SK-MEL-5 (cell line): Measurements from ENCODE around the gene PSD4. TPM values are rescaled to one million over a fixed set of nuclear protein-coding genes. Genes with fewer than 3 reads are reported as not detected.
A peak's percentile ranks its signal among the peaks of the same experiment; 100 is the strongest.
"Not testable (repeated sequence)": the region's sequence is repeated elsewhere in the genome, so short reads cannot be mapped to it uniquely, and the experiment has no call there.

Experiments used
- DNase-seq: peaks from one replicate; pipeline ENCODE4 v3.0.0-alpha.2; 2016; ENCODE audit warnings: low read depth, low spot score
- in situ Hi-C: cut with HindIII; loops from 2 replicates; pipeline ENCODE4 v1.10.0; 2016; ENCODE audit warnings: low sequenced_read_pairs, high pct_unique_total_duplicates, low pct_unique_long_range_greater_than_20kb
- total RNA-seq: library from RNA; depleted of rRNA; stranded (reverse); fragments of >200 nt; shearing (Covaris generic); gene quantifications from 2 replicates; pipeline ENCODE4 v1.2.3, GENCODE V29; 2014

PSD4 gene
- total RNA-seq, 1 experiment from 2014 or later = 0.63 TPM

GRCh38 chr2:113224647-113225236 is 51.0 kb downstream of the PSD4 start:
- in situ Hi-C loops = no loop called here
- DNase-seq = no peak

- in situ Hi-C loops = no loop called here
Observed at GRCh38 chr2:113225263-113226259, 51.8 kb downstream of the PSD4 start.

GRCh38 chr2:113226462-113226861 is 52.7 kb downstream of the PSD4 start:
- in situ Hi-C loops = no loop called here
- DNase-seq = no peak

More at GRCh38 chr2:113225263-113226259, 51.8 kb downstream of the PSD4 start:
- no peak for DNase-seq

GRCh38 chr2:113227290-113227689 is 53.5 kb downstream of the PSD4 start:
- DNase-seq = no peak
- in situ Hi-C loops = no loop called here

- DNase-seq = no peak
- in situ Hi-C loops = no loop called here
Observed at GRCh38 chr2:113227698-113228097, 53.9 kb downstream of the PSD4 start.

DNA sequence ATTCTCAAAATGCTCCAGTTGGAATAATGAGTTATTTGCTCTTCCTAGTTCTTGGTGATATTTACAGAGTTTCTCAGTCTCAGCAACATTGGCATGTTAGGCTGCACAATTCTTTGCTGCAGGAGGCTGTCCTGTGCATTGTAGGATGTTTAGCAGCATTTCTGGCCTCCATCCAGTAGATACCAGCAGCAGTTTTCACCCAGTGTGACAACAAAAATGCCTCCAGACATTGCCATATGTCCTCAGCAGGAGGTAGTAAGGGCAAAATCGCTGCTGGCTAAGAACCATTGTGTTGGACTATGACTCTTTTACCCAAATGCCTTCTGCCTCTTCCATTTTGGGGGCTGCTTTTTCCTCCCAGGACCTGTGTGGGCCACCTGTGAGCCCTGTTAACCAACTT is 54.6 kb downstream of the PSD4 start:
- no peak for DNase-seq
- in situ Hi-C loops = no loop called here

- in situ Hi-C loops = no loop called here
Observed at GRCh38 chr2:113228991-113229716, 55.4 kb downstream of the PSD4 start.

DNA sequence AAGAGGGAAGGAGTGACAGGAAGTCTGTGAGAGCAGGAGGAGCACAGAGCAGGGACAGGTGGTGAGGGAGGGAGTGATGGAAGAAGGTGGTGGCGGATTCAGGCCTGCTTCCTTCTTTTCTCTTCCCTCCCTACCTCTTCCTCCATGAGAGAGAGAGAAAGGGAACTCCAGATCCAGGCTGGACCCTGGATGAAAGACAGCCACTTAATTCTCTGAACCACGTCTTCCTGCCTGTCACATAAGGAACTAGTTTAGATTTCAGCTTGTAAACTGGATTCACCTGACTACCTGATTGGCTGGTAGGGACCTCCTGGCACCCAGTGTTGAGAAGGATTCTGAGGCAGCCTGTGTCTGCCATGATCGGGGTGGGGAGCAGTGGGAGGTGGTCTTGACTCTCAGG is 56.0 kb downstream of the PSD4 start:
- no peak for DNase-seq
- in situ Hi-C loops = no loop called here

More at GRCh38 chr2:113228991-113229716, 55.4 kb downstream of the PSD4 start:
- DNase-seq = no peak

GRCh38 chr2:113230531-113230930 is 56.8 kb downstream of the PSD4 start:
- in situ Hi-C loops = no loop called here

GRCh38 chr2:113231064-113231463 is 57.3 kb downstream of the PSD4 start:
- in situ Hi-C loops = no loop called here
- no peak for DNase-seq

More at GRCh38 chr2:113230531-113230930, 56.8 kb downstream of the PSD4 start:
- no peak for DNase-seq

GRCh38 chr2:113232123-113232522 is 58.4 kb downstream of the PSD4 start:
- in situ Hi-C loops = no loop called here
- no peak for DNase-seq

GRCh38 chr2:113232740-113233139 is 59.0 kb downstream of the PSD4 start:
- no peak for DNase-seq
- in situ Hi-C loops = no loop called here

- in situ Hi-C loops = no loop called here
- peak; percentile 11 for DNase-seq
Observed at GRCh38 chr2:113233593-113234550, 60.1 kb downstream of the PSD4 start.

DNA sequence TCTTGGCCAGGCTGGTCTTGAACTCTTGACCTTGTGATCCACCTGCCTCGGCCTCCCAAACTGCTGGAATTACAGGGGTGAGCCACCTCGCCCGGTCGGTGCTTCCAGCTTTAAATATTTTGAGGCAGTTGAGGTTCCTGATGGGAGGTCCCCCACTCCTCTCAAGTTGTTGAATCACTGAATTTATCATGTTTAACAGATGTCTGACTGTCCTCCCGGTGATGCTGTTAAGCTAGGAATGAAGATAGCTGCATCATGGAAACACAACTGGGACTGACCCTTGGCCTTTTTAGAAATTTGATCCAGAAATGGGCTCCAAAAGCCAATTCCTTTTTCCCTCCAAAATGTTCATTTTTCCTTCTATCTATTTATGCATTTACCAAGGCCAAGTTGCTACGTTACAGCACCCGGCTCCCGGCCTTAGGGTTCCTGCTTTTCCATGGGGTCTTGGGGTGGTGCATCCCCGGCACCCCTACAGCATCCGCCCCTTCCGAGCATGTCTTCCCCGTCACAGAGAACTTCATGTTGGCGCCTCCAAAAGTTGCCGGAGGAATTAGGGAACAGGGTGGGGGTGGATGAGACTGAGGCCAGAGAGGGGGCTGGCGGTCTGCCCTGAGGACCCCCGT is 61.1 kb downstream of the PSD4 start:
- in situ Hi-C loops = no loop called here
- no peak for DNase-seq

GRCh38 chr2:113235347-113236226 is 61.8 kb downstream of the PSD4 start:
- in situ Hi-C loops = not testable (repeated sequence)
- DNase-seq = peak; percentile 69
